ENCODE data around the gene FGF14.

The FGF14 gene

GRCh38 chr13:101881593-101881992, 520.3 kb downstream of the FGF14 start:
- DNase-seq (ENCODE audit: low spot score) (no peak), ATAC-seq (ENCODE audit: low read depth) (no peak)
- no peaks in the 10 kb centered on the region for H3K36me3 ChIP-seq (ENCODE audit: low read depth)
- H3K4me1 ChIP-seq (ENCODE audit: insufficient read depth, poor library complexity, severe bottlenecking), result no peaks in the 10 kb centered on the region
- no peaks in the 10 kb centered on the region for H3K9me3 ChIP-seq (ENCODE audit: severe bottlenecking)
- H3K4me3 ChIP-seq (ENCODE audit: severe bottlenecking), result no peak overlapping the region
- TF ChIP-seq, protein P1, sequence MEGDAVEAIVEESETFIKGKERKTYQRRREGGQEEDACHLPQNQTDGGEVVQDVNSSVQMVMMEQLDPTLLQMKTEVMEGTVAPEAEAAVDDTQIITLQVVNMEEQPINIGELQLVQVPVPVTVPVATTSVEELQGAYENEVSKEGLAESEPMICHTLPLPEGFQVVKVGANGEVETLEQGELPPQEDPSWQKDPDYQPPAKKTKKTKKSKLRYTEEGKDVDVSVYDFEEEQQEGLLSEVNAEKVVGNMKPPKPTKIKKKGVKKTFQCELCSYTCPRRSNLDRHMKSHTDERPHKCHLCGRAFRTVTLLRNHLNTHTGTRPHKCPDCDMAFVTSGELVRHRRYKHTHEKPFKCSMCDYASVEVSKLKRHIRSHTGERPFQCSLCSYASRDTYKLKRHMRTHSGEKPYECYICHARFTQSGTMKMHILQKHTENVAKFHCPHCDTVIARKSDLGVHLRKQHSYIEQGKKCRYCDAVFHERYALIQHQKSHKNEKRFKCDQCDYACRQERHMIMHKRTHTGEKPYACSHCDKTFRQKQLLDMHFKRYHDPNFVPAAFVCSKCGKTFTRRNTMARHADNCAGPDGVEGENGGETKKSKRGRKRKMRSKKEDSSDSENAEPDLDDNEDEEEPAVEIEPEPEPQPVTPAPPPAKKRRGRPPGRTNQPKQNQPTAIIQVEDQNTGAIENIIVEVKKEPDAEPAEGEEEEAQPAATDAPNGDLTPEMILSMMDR (IDR thresholded peaks at IDR 0.05; ENCODE audit: poor library complexity, severe bottlenecking), result no peak
- peaks cover 20% of the 10 kb centered on the region for H3K27me3 ChIP-seq (ENCODE audit: insufficient read depth, poor library complexity, severe bottlenecking)
- H3K27ac ChIP-seq (ENCODE audit: poor library complexity, severe bottlenecking), result no peak overlapping the region

DNA sequence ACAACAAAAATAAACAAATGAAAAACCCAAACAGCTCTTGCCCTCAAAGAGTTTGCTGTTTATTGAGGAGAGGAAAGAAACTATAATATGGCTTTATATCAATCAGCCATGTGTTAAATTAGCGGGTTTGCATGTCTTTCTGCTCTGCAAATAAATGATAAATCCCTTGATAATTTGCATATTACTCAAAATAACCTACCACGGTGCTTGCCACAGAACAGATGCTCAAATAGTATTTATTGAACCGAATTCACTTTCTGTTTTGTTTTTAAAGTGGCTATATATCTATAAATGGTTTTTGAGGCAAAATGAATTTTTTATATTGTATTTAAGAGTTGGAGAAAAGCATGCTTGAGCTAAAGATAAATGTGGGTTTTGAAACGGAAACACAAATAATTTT, 521.3 kb downstream of the FGF14 start:
- TF ChIP-seq, protein P1 (IDR thresholded peaks at IDR 0.05; ENCODE audit: poor library complexity, severe bottlenecking), result no peak
- Histone ChIP-seq H3K4me1 (ENCODE audit: insufficient read depth, poor library complexity, severe bottlenecking) (peaks cover 6% of the 10 kb centered on the region), H3K27ac (ENCODE audit: poor library complexity, severe bottlenecking) (no peak overlapping the region), H3K27me3 (ENCODE audit: insufficient read depth, poor library complexity, severe bottlenecking) (peaks cover 13% of the 10 kb centered on the region), H3K9me3 (ENCODE audit: severe bottlenecking) (no peaks in the 10 kb centered on the region), H3K4me3 (ENCODE audit: severe bottlenecking) (no peak overlapping the region), H3K36me3 (ENCODE audit: low read depth) (no peaks in the 10 kb centered on the region)
- no peak for DNase-seq (ENCODE audit: low spot score)
- ATAC-seq (ENCODE audit: low read depth), result no peak

GRCh38 chr13:101876951-101877350, 524.9 kb downstream of the FGF14 start:
- Histone ChIP-seq H3K36me3 (ENCODE audit: low read depth) (no peaks in the 10 kb centered on the region), H3K9me3 (ENCODE audit: severe bottlenecking) (no peaks in the 10 kb centered on the region), H3K27ac (ENCODE audit: poor library complexity, severe bottlenecking) (no peak overlapping the region), H3K4me1 (ENCODE audit: insufficient read depth, poor library complexity, severe bottlenecking) (peaks cover 7% of the 10 kb centered on the region), H3K4me3 (ENCODE audit: severe bottlenecking) (no peak overlapping the region), H3K27me3 (ENCODE audit: insufficient read depth, poor library complexity, severe bottlenecking) (peaks cover 13% of the 10 kb centered on the region)
- ATAC-seq (ENCODE audit: low read depth), result no peak
- TF ChIP-seq, protein P1 (IDR thresholded peaks at IDR 0.05; ENCODE audit: poor library complexity, severe bottlenecking), result no peak
- DNase-seq (ENCODE audit: low spot score), result no peak

DNA sequence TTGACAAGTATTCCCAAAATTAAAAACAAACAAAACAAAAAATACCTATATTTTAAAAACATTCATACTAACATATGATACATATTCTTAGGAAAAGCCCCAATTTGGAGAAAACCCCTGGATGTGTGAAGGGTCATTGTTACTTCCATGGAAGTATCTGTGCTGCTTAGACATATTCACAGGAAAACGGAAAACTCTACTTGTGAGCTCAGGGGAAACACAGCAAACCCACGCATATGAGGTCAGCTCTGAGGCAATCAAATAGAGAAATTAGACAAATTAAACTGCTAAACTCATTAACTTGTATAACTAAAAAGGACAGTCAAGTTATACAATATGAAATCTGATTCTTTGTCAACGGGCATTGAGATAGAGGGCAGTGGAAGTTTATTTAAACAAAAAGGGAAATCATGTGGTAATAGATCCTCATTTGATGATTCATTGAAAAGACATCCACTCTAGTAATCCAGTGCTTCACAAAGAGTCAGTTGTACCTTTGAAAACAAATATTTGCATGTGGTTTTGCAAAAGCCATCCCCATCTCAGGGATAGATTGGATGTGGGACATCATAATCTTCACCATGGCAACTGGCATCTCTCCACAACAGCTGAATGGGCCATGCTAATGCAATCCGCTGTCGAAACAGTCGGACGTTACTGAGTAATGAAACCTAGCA, 526.0 kb downstream of the FGF14 start:
- no peaks in the 10 kb centered on the region for H3K9me3 ChIP-seq (ENCODE audit: severe bottlenecking)
- no peak overlapping the region for H3K4me3 ChIP-seq (ENCODE audit: severe bottlenecking)
- ATAC-seq (ENCODE audit: low read depth) (peak; percentile 99), DNase-seq (ENCODE audit: low spot score) (peak; percentile 65)
- H3K36me3 ChIP-seq (ENCODE audit: low read depth), result no peaks in the 10 kb centered on the region
- H3K4me1 ChIP-seq (ENCODE audit: insufficient read depth, poor library complexity, severe bottlenecking), result peaks cover 7% of the 10 kb centered on the region
- TF ChIP-seq, protein P1 (IDR thresholded peaks at IDR 0.05; ENCODE audit: poor library complexity, severe bottlenecking), result no peak
- H3K27ac ChIP-seq (ENCODE audit: poor library complexity, severe bottlenecking), result no peak overlapping the region
- peaks cover 9% of the 10 kb centered on the region for H3K27me3 ChIP-seq (ENCODE audit: insufficient read depth, poor library complexity, severe bottlenecking)

DNA sequence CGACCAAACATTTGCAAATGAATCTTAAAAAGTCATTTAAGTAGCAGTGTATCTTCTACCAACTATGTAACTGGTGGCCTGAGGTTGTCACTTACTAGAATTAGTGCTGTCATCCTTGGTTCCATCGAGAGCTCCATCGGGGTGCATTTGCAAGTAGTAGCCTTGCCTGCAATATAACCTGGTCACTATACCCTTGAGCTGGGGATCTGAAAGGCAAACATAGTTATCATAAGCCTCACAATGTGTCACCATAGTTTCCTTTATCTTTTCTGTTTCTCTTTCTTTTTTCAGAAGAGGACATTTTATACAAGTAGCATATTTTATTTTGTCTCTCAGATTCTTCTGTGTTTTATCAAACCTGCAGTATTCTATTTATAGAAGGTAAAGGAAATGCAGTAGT, 526.8 kb downstream of the FGF14 start:
- H3K27me3 ChIP-seq (ENCODE audit: insufficient read depth, poor library complexity, severe bottlenecking), result peaks cover 2% of the 10 kb centered on the region
- no peaks in the 10 kb centered on the region for H3K9me3 ChIP-seq (ENCODE audit: severe bottlenecking)
- ATAC-seq (ENCODE audit: low read depth) (no peak), DNase-seq (ENCODE audit: low spot score) (no peak)
- TF ChIP-seq, protein P1 (IDR thresholded peaks at IDR 0.05; ENCODE audit: poor library complexity, severe bottlenecking), result no peak
- H3K27ac ChIP-seq (ENCODE audit: poor library complexity, severe bottlenecking), result no peak overlapping the region
- H3K36me3 ChIP-seq (ENCODE audit: low read depth), result no peaks in the 10 kb centered on the region
- H3K4me1 ChIP-seq (ENCODE audit: insufficient read depth, poor library complexity, severe bottlenecking), result peaks cover 7% of the 10 kb centered on the region
- H3K4me3 ChIP-seq (ENCODE audit: severe bottlenecking), result no peak overlapping the region
